ENCODE measurements around the gene ABCA4.
"Not testable (repeated sequence)": the region's sequence is repeated elsewhere in the genome, so short reads cannot be mapped to it uniquely, and the experiment has no call there.

The ABCA4 gene

GRCh38 chr1:93999840-94000415 is 121.0 kb downstream of the ABCA4 start:
- DNase-seq, result no peak

- not testable (repeated sequence) for DNase-seq
Observed at GRCh38 chr1:93998532-93998931, 122.4 kb downstream of the ABCA4 start.

GRCh38 chr1:93997756-93998155 is 123.2 kb downstream of the ABCA4 start:
- DNase-seq, result no peak

GRCh38 chr1:93995837-93996536 is 125.0 kb downstream of the ABCA4 start:
- DNase-seq, result no peak

- DNase-seq, result no peak
Observed at GRCh38 chr1:93993731-93994130, 127.2 kb downstream of the ABCA4 start.

GRCh38 chr1:93992954-93993353 is 128.0 kb downstream of the ABCA4 start:
- DNase-seq, result no peak

- DNase-seq, result no peak
Observed at GRCh38 chr1:93992190-93992589, 128.8 kb downstream of the ABCA4 start.

- DNase-seq, result no peak
Observed at GRCh38 chr1:93991271-93991670, 129.7 kb downstream of the ABCA4 start.

- DNase-seq, result not testable (repeated sequence)
Observed at GRCh38 chr1:93990477-93990876, 130.5 kb downstream of the ABCA4 start.

GRCh38 chr1:93990010-93990409 is 130.9 kb downstream of the ABCA4 start:
- no peak for DNase-seq

- no peak for DNase-seq
Observed at GRCh38 chr1:93989601-93990000, 131.3 kb downstream of the ABCA4 start.

GRCh38 chr1:93988634-93989350 is 132.2 kb downstream of the ABCA4 start:
- no peak for DNase-seq

GRCh38 chr1:93981274-93981667 is 139.7 kb downstream of the ABCA4 start:
- no peak for DNase-seq

- DNase-seq, result no peak
Observed at GRCh38 chr1:93980320-93981273, 140.4 kb downstream of the ABCA4 start.

- DNase-seq, result peak; percentile 86
Observed at GRCh38 chr1:93979718-93980319, 141.1 kb downstream of the ABCA4 start.

- no peak for DNase-seq
Observed at GRCh38 chr1:93979040-93979717, 141.8 kb downstream of the ABCA4 start.

GRCh38 chr1:93977598-93977945 is 143.4 kb downstream of the ABCA4 start:
- no peak for DNase-seq

- no peak for DNase-seq
Observed at GRCh38 chr1:93976711-93977597, 144.0 kb downstream of the ABCA4 start.

- DNase-seq, result no peak
Observed at GRCh38 chr1:93976291-93976690, 144.7 kb downstream of the ABCA4 start.

GRCh38 chr1:93972341-93972740 is 148.6 kb downstream of the ABCA4 start:
- no peak for DNase-seq

GRCh38 chr1:93969887-93970286 is 151.1 kb downstream of the ABCA4 start:
- DNase-seq, result no peak

Data from right hindlimb (tissue), 1 donor.